GM21723 (cell line): Measurements from ENCODE around the gene ITGA8.
"Not testable (repeated sequence)": the region's sequence is repeated elsewhere in the genome, so short reads cannot be mapped to it uniquely, and the experiment has no call there.

Experiments
- ATAC-seq: cut with Tn5 transposase; IDR thresholded peaks from one replicate; pipeline ENCODE4 v1.9.1; 2021; ENCODE audit warnings: mild to moderate bottlenecking, moderate library complexity; ENCODE audit not compliant: unreplicated experiment

The ITGA8 gene

GRCh38 chr10:15719899-15720634, at the start of gene ITGA8:
TSS of gene ITGA8 (minus strand) at chr10:15719922. CDS start at chr10:15719771, 151 bp downstream.
- ATAC-seq, result no peak

- ATAC-seq, result no peak
Observed at GRCh38 chr10:15764892-15765454, 45.3 kb upstream of the ITGA8 start.

DNA sequence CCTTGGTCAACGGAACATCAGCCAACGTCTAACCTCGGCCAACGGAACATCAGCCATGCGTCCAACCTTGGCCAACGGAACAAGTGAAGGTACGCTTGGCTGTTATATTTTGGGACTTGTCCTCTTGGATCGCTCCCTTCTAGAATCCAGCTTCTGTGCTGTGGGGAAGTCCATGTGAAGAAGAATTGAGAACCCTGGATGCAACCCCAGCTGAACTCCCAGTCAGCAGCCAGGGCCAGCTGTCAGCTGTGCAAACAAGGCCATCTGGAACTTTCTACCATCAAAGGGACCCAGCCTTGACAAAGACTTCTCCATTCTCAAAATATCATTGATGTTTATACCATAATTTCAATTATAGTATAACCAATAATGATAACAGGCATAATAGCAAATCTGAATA, 43.3 kb upstream of the ITGA8 start:
- ATAC-seq, result no peak

- ATAC-seq, result not testable (repeated sequence)
Observed at GRCh38 chr10:15762239-15762638, 42.5 kb upstream of the ITGA8 start.

GRCh38 chr10:15761224-15761623, 41.5 kb upstream of the ITGA8 start:
- not testable (repeated sequence) for ATAC-seq

DNA sequence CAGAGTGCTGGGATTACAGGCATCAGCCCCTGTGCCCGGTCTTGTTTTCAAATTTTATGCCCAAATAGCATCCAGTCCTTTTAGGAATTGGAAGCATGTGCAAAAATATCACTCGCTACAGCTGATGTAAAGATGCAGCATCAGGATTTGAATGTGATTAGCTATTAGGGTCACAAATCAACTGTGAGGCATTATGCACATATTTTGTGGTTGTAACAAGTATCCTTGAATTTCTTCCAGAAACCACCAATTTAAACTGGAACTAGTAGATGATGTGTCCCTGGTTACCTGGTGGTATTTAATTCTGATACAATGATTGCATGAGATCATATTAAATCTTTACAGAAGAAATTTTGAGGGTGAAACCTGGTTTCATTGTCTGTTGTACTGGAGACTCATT, 41.0 kb upstream of the ITGA8 start:
- ATAC-seq, result no peak

GRCh38 chr10:15759265-15759664, 39.5 kb upstream of the ITGA8 start:
- ATAC-seq, result no peak

GRCh38 chr10:15758618-15759017, 38.9 kb upstream of the ITGA8 start:
- ATAC-seq, result no peak

- no peak for ATAC-seq
Observed at GRCh38 chr10:15754937-15755336, 35.2 kb upstream of the ITGA8 start.

- no peak for ATAC-seq
Observed at GRCh38 chr10:15751046-15751445, 31.3 kb upstream of the ITGA8 start.

DNA sequence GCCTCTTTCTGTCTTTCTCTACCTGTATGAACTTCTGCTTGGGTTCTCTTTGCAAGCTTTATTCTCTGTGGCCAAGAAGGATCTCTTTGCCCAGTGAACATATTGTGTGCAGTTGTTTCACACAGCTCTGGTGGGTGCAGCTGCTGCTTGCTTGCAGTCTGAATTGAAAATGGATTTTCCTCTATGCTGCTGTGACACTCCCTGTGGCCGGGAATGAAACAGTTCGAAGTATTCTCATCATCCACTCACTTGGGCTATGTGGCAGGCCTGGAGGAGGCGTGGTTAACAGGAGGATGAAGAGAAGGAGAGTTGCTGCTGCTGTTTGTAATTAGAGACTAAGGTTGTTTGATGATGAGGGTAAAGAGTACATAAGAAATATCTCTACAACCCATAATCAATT, 28.4 kb upstream of the ITGA8 start:
- no peak for ATAC-seq

- no peak for ATAC-seq
Observed at GRCh38 chr10:15747632-15748031, 27.9 kb upstream of the ITGA8 start.

GRCh38 chr10:15745751-15746150, 26.0 kb upstream of the ITGA8 start:
- no peak for ATAC-seq

GRCh38 chr10:15744217-15744865, 24.6 kb upstream of the ITGA8 start:
- ATAC-seq, result peak; percentile 54

DNA sequence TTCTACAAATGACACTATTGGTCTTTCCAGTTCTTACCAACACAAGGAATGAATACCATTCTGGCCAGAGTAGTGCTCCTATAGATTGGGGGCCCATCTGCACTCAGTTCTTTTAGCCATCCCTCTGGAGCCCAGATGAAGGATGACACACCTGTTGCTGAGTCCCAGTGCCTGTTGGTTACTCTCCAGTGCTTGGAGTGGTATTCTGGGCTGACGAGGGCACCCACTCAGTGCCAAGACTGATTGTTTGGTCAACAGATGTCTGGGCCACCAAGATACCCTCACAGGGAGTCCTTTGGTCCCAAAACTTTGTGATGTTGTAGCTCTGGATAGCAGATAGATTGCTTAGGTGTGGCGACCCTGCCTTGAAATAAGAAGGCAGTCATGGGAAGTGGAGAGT, 23.7 kb upstream of the ITGA8 start:
- no peak for ATAC-seq

DNA sequence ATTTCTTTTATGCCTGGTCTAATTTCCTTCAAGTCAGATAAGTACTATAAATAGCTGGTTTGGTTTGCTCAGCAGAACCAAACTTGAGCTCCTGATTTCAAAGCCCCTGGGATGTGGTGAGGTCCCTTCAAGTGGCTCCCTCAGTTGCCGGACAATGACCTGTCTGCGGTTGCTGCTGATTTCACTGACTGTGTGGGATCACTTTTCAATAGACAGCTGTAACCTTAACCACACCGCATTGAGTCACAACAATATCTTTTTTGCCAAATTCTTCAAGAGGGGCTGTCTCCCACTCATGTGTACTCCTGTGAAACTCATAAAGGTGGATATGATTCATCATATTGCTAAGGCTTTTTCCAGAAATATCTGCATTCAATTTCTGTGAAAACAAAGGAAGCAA, 23.1 kb upstream of the ITGA8 start:
- ATAC-seq, result no peak

DNA sequence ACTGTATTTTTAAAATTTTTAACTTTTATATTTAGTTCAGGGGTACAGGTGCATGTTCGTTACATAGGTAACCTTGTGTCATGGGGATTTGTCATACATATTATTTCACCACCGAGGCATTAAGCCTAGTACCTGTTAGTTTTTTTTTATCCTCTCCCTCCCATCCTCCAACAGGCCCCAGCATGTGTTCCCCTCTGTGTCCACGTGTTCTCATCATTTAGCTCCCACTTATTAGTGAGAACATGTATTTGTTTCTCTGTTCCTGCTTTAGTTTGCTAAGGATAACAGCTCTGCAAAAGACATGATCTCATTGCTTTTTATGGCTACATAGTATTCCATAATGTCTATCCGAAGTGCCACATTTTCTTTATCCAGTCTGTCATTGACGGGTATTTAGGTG, 22.4 kb upstream of the ITGA8 start:
- no peak for ATAC-seq

- no peak for ATAC-seq
Observed at GRCh38 chr10:15741581-15741980, 21.9 kb upstream of the ITGA8 start.

DNA sequence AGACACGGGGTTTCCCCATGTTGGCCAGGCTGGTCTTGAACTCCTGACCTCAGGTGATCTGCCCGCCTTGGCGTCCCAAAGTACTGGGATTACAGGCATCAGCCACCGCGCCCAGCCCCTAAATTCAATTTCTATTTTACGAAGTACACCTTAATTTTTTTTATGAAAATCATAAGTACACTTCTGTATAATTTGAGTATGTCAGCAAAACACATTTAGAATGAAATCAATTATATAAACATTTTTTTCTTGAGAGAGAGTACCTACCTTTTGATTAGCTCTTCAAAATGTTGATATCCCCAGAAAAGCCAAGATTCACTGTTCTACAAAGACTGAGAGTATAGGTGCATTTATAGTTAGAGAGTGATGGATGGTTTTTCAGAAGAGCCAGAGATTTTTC, 20.5 kb upstream of the ITGA8 start:
- no peak for ATAC-seq

GRCh38 chr10:15739254-15739970, 19.7 kb upstream of the ITGA8 start:
- no peak for ATAC-seq

DNA sequence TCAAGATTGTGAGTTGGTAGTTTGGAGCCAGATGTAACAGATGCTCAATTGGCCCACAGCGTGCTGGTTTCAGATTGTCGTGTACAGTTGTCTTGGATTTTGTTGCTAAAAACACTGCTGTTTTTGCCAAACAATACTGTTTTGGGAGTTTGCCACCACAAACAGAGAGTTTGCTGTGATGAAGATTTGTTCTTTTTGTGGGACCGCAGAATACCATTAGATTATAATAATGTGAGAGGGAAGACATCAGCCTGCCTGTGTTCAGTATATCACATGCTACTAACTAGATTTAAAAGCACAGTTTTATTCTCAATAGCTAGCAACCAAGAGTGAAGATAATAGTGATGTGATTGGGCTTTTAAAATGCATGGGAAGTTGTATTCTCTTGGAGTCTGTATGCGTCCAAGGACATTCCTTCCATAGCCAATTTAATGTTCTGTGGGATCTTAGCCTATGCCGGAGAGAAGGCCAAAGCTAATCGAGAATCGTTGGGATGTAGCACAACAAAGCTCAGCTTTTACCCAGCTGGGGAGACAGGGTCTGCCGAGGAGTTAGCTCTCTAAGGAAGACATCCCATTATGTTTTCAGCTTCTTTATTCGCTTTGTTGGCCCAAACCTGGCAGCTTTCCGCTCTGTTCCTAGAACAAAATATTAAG, 18.7 kb upstream of the ITGA8 start:
- ATAC-seq, result no peak
